Fibroblast of the aortic adventitia (primary cell): ENCODE measurements around the gene IL12B. TPM values are rescaled to one million over a fixed set of nuclear protein-coding genes. Genes with fewer than 3 reads are reported as not detected.

Experiments used
- DNase-seq: peaks from one replicate; pipeline ENCODE4 v3.0.0-alpha.2; 2010; ENCODE audit warnings: low read depth
- H3K4me3 ChIP-seq: 2 replicates; pipeline ENCODE4 v1.5.1; 2011; ENCODE audit warnings: low read depth, mild to moderate bottlenecking, control low read depth, low read length, moderate library complexity
- CTCF ChIP-seq: IDR thresholded peaks from 2 replicates; pipeline ENCODE4 v1.5.1; 2011; ENCODE audit warnings: mild to moderate bottlenecking, low read length, control low read depth, inconsistent platforms; ENCODE audit not compliant: insufficient read depth
- total RNA-seq: library from RNA; depleted of rRNA; stranded (reverse); fragments of >200 nt; gene quantifications from 2 replicates; pipeline ENCODE4 v1.2.3, GENCODE V29; 2012; ENCODE audit warnings: low replicate concordance

The IL12B gene
- total RNA-seq, 1 donor, result 0.09 TPM

- DNase-seq, result no peak
- TF ChIP-seq CTCF, result no peak
- no peak overlapping the region for H3K4me3 ChIP-seq
Measured at GRCh38 chr5:159345861-159346260, 15.6 kb upstream of the IL12B start.

GRCh38 chr5:159345336-159345735 lies 15.0 kb upstream of the IL12B start:
- no peak for DNase-seq
- no peak for TF ChIP-seq CTCF

DNA sequence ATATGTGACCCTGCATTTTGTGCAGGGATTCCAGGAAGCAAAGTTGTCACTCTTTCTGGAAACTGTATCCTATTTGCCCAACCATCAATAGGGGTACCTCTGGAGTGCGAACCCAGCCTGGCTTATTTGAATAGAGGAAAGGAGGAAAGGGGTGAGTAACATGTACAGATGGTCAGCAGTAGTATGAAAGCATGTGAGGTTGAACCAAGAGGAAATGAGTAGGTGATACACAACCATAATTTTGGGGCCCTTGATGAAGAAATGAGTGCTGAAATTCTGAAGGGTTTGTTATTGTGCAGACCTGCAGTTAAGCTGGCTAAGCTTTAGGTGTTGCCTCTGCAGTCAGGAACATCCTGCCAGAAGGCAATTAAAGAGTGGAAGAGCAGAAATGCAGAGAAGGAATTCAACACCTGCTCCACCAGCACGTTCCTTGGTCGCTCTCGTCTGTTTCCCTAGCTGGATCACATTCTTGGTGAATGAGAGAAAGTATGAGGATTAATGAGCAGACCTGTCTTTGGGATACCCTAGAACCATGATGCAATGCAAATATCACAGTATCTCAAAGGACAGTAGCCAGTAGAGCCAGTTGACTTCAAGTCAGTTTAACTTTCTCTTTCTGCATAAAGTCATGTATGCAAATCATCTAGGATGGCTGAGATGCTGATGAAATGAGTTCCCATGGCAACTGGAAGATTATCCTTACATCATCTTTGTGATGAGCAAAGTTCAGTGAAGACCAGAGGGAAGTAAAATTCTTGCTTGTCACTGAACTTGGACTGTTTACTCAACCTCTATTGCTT lies 13.2 kb upstream of the IL12B start:
- TF ChIP-seq CTCF, result no peak
- no peak overlapping the region for H3K4me3 ChIP-seq
- DNase-seq, result no peak

More at GRCh38 chr5:159345336-159345735, 15.0 kb upstream of the IL12B start:
- H3K4me3 ChIP-seq, result no peak overlapping the region

DNA sequence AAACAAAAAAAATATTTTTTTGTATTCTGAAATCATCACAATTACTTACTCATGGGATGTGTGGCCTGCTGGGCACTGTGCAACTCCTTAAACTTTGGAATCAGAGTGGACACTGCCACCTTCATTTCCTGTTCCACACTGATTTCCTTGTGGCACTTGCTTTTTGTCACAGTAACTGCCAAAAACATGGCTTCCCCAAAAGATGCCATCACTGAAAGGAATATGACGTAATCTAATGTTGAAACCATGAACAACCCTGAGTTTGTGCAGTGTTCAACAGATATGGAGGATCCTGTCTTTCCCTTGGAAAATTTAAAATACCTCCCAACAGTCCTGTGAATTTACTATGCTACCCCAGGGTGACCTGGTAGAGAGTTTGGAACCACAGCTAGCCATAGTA lies 12.6 kb upstream of the IL12B start:
- no peak for DNase-seq
- TF ChIP-seq CTCF, result no peak
- H3K4me3 ChIP-seq, result no peak overlapping the region

- DNase-seq, result peak; percentile 76
- H3K4me3 ChIP-seq, result no peak overlapping the region
- no peak for TF ChIP-seq CTCF
Measured at GRCh38 chr5:159341906-159342310, 11.6 kb upstream of the IL12B start.

- no peak for DNase-seq
- TF ChIP-seq CTCF, result no peak
Measured at GRCh38 chr5:159341145-159341544, 10.9 kb upstream of the IL12B start.

GRCh38 chr5:159340511-159340910 lies 10.2 kb upstream of the IL12B start:
- TF ChIP-seq CTCF, result no peak
- DNase-seq, result no peak
- H3K4me3 ChIP-seq, result no peak overlapping the region

More at GRCh38 chr5:159341145-159341544, 10.9 kb upstream of the IL12B start:
- H3K4me3 ChIP-seq, result no peak overlapping the region
